ENCODE measurements around the gene COG7.

- TF ChIP-seq FOXK2 (IDR thresholded peaks at IDR 0.05) (no peak), FOXA1 (IDR thresholded peaks at IDR 0.05) (no peak), FOXM1 (IDR thresholded peaks at IDR 0.05; ENCODE audit: borderline replicate concordance) (no peak)
These were observed 16.0 kb downstream of the COG7 start for GRCh38 chr16:23436951-23437350.
